Measurements from ENCODE around the gene MINDY2.

Gene MINDY2

DNA sequence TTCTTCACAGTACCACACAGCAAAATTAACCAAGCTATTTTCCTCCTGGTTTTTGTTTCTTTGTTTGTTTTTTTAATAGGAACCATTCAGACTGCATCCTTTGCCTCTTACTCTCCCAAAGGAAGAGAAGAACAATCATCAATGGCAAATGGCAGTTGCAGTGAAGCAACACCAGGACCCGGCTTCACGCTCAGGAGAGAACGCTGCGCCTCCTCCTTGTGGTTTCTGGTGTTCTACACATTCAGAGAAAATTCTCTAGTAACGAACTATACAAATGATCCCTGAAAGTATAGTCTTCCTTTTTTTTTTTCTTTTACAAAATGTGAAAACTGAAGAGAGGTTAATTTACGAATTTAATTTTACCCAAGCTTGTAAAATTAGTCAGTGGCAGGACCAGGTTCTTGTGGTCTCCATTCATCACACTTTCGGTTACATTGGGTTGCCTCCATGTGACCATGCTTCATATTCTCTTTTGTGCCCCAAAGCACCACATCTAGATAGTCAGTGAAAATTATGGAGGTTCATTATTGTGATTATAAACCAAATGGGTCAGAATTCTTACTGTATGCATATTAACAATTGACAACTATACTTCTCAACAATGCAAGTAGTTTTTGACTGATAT lies 10.6 kb upstream of the MINDY2 start:
- H2AFZ ChIP-seq (ENCODE audit: low read depth, low read length), result no peak overlapping the region
- WGBS, result 94% methylated on average over 5 of the region's 7 CpGs
- no peaks in the 10 kb centered on the region for H3K36me3 ChIP-seq (ENCODE audit: control insufficient read depth in 1 of 2, insufficient read depth in 2 of 2, low read depth in 1 of 2, low read length in 2 of 2)
- no peak overlapping the region for H3K18ac ChIP-seq (ENCODE audit: low read depth in 1 of 2, low read length in 2 of 2)
- no peaks in the 10 kb centered on the region for H3K27me3 ChIP-seq (ENCODE audit: control insufficient read depth in 1 of 2, insufficient read depth in 1 of 2, low read length in 2 of 2)
- H4K8ac ChIP-seq (ENCODE audit: low read length), result no peak overlapping the region
- no peak for DNase-seq
- no peak overlapping the region for H3K14ac ChIP-seq (ENCODE audit: low read length in 2 of 2)
- no peak overlapping the region for H3K23ac ChIP-seq (ENCODE audit: low read length in 2 of 2)
- no peak overlapping the region for H3K4me3 ChIP-seq (ENCODE audit: insufficient read depth in 1 of 2, low read depth in 1 of 2, low read length in 2 of 2)
- no peak overlapping the region for H2BK15ac ChIP-seq (ENCODE audit: low read depth, poor library complexity, severe bottlenecking)
- no peak overlapping the region for H3K9ac ChIP-seq (ENCODE audit: low read length)
- H3K79me1 ChIP-seq (replicated peaks; ENCODE audit: low read length, poor library complexity, severe bottlenecking), result no peaks in the 10 kb centered on the region
- no peak overlapping the region for H2BK12ac ChIP-seq (ENCODE audit: low read length in 2 of 2)
- no peaks in the 10 kb centered on the region for H3K4me1 ChIP-seq (ENCODE audit: control insufficient read depth, insufficient read depth, low read depth, low read length)
- H3K4me2 ChIP-seq (ENCODE audit: low read length, poor library complexity, severe bottlenecking), result no peak overlapping the region
- H2BK5ac ChIP-seq (ENCODE audit: low read depth, low read length, poor library complexity, severe bottlenecking), result no peak overlapping the region
- H2AK5ac ChIP-seq (ENCODE audit: low read length, severe bottlenecking), result no peak overlapping the region
- no peak overlapping the region for H2BK120ac ChIP-seq (ENCODE audit: low read depth, low read length)
- no peak overlapping the region for H4K91ac ChIP-seq (ENCODE audit: low read length)
- no peak overlapping the region for H3K4ac ChIP-seq (ENCODE audit: low read depth in 1 of 2, low read length in 2 of 2)
- H3K9me3 ChIP-seq (ENCODE audit: control insufficient read depth, low read length), result peaks cover 10% of the 10 kb centered on the region
- no peak overlapping the region for H3K27ac ChIP-seq (ENCODE audit: low read length, poor library complexity, severe bottlenecking)

- Histone ChIP-seq H3K36me3 (ENCODE audit: control insufficient read depth in 1 of 2, insufficient read depth in 2 of 2, low read depth in 1 of 2, low read length in 2 of 2) (no peaks in the 10 kb centered on the region), H2AFZ (ENCODE audit: low read depth, low read length) (no peak overlapping the region), H2BK12ac (ENCODE audit: low read length in 2 of 2) (no peak overlapping the region), H3K27ac (ENCODE audit: low read length, poor library complexity, severe bottlenecking) (no peak overlapping the region), H3K4me3 (ENCODE audit: insufficient read depth in 1 of 2, low read depth in 1 of 2, low read length in 2 of 2) (no peak overlapping the region), H3K9ac (ENCODE audit: low read length) (no peak overlapping the region), H2BK15ac (ENCODE audit: low read depth, poor library complexity, severe bottlenecking) (no peak overlapping the region), H2BK5ac (ENCODE audit: low read depth, low read length, poor library complexity, severe bottlenecking) (no peak overlapping the region), H2BK120ac (ENCODE audit: low read depth, low read length) (no peak overlapping the region), H4K8ac (ENCODE audit: low read length) (no peak overlapping the region), H3K14ac (ENCODE audit: low read length in 2 of 2) (no peak overlapping the region), H3K27me3 (ENCODE audit: control insufficient read depth in 1 of 2, insufficient read depth in 1 of 2, low read length in 2 of 2) (no peaks in the 10 kb centered on the region), H3K4me2 (ENCODE audit: low read length, poor library complexity, severe bottlenecking) (no peak overlapping the region), H3K23ac (ENCODE audit: low read length in 2 of 2) (no peak overlapping the region), H4K91ac (ENCODE audit: low read length) (no peak overlapping the region), H3K79me1 (replicated peaks; ENCODE audit: low read length, poor library complexity, severe bottlenecking) (no peaks in the 10 kb centered on the region), H2AK5ac (ENCODE audit: low read length, severe bottlenecking) (no peak overlapping the region), H3K18ac (ENCODE audit: low read depth in 1 of 2, low read length in 2 of 2) (no peak overlapping the region), H3K9me3 (ENCODE audit: control insufficient read depth, low read length) (peaks cover 15% of the 10 kb centered on the region), H3K4ac (ENCODE audit: low read depth in 1 of 2, low read length in 2 of 2) (no peak overlapping the region), H3K4me1 (ENCODE audit: control insufficient read depth, insufficient read depth, low read depth, low read length) (no peaks in the 10 kb centered on the region)
- WGBS, result 100% methylated on average over 1 of the region's 1 CpG
- no peak for DNase-seq
Observed at GRCh38 chr15:58761010-58761388, 10.1 kb upstream of the MINDY2 start.

- Histone ChIP-seq H3K4ac (ENCODE audit: low read depth in 1 of 2, low read length in 2 of 2) (no peak overlapping the region), H3K23ac (ENCODE audit: low read length in 2 of 2) (no peak overlapping the region), H2BK5ac (ENCODE audit: low read depth, low read length, poor library complexity, severe bottlenecking) (no peak overlapping the region), H2BK12ac (ENCODE audit: low read length in 2 of 2) (no peak overlapping the region), H3K4me3 (ENCODE audit: insufficient read depth in 1 of 2, low read depth in 1 of 2, low read length in 2 of 2) (no peak overlapping the region), H3K18ac (ENCODE audit: low read depth in 1 of 2, low read length in 2 of 2) (no peak overlapping the region), H3K27me3 (ENCODE audit: control insufficient read depth in 1 of 2, insufficient read depth in 1 of 2, low read length in 2 of 2) (no peaks in the 10 kb centered on the region), H3K9me3 (ENCODE audit: control insufficient read depth, low read length) (peaks cover 15% of the 10 kb centered on the region), H3K9ac (ENCODE audit: low read length) (no peak overlapping the region), H2BK15ac (ENCODE audit: low read depth, poor library complexity, severe bottlenecking) (no peak overlapping the region), H3K79me1 (replicated peaks; ENCODE audit: low read length, poor library complexity, severe bottlenecking) (no peaks in the 10 kb centered on the region), H3K4me2 (ENCODE audit: low read length, poor library complexity, severe bottlenecking) (no peak overlapping the region), H4K8ac (ENCODE audit: low read length) (no peak overlapping the region), H3K4me1 (ENCODE audit: control insufficient read depth, insufficient read depth, low read depth, low read length) (no peaks in the 10 kb centered on the region), H2AK5ac (ENCODE audit: low read length, severe bottlenecking) (no peak overlapping the region), H3K14ac (ENCODE audit: low read length in 2 of 2) (no peak overlapping the region), H2BK120ac (ENCODE audit: low read depth, low read length) (no peak overlapping the region), H2AFZ (ENCODE audit: low read depth, low read length) (no peak overlapping the region), H3K27ac (ENCODE audit: low read length, poor library complexity, severe bottlenecking) (no peak overlapping the region), H4K91ac (ENCODE audit: low read length) (no peak overlapping the region), H3K36me3 (ENCODE audit: control insufficient read depth in 1 of 2, insufficient read depth in 2 of 2, low read depth in 1 of 2, low read length in 2 of 2) (no peaks in the 10 kb centered on the region)
- DNase-seq, result no peak
Observed at GRCh38 chr15:58762285-58762684, 8.8 kb upstream of the MINDY2 start.

- Histone ChIP-seq H3K4me3 (ENCODE audit: insufficient read depth in 1 of 2, low read depth in 1 of 2, low read length in 2 of 2) (no peak overlapping the region), H4K91ac (ENCODE audit: low read length) (no peak overlapping the region), H3K27ac (ENCODE audit: low read length, poor library complexity, severe bottlenecking) (no peak overlapping the region), H2BK5ac (ENCODE audit: low read depth, low read length, poor library complexity, severe bottlenecking) (no peak overlapping the region), H3K79me1 (replicated peaks; ENCODE audit: low read length, poor library complexity, severe bottlenecking) (no peaks in the 10 kb centered on the region), H3K4me2 (ENCODE audit: low read length, poor library complexity, severe bottlenecking) (no peak overlapping the region), H2AK5ac (ENCODE audit: low read length, severe bottlenecking) (no peak overlapping the region), H3K14ac (ENCODE audit: low read length in 2 of 2) (no peak overlapping the region), H2BK120ac (ENCODE audit: low read depth, low read length) (no peak overlapping the region), H4K8ac (ENCODE audit: low read length) (no peak overlapping the region), H3K4me1 (ENCODE audit: control insufficient read depth, insufficient read depth, low read depth, low read length) (no peaks in the 10 kb centered on the region), H2AFZ (ENCODE audit: low read depth, low read length) (no peak overlapping the region), H3K9me3 (ENCODE audit: control insufficient read depth, low read length) (peaks cover 15% of the 10 kb centered on the region), H2BK15ac (ENCODE audit: low read depth, poor library complexity, severe bottlenecking) (no peak overlapping the region), H3K27me3 (ENCODE audit: control insufficient read depth in 1 of 2, insufficient read depth in 1 of 2, low read length in 2 of 2) (no peaks in the 10 kb centered on the region), H3K18ac (ENCODE audit: low read depth in 1 of 2, low read length in 2 of 2) (no peak overlapping the region), H3K23ac (ENCODE audit: low read length in 2 of 2) (no peak overlapping the region), H3K36me3 (ENCODE audit: control insufficient read depth in 1 of 2, insufficient read depth in 2 of 2, low read depth in 1 of 2, low read length in 2 of 2) (no peaks in the 10 kb centered on the region), H3K4ac (ENCODE audit: low read depth in 1 of 2, low read length in 2 of 2) (no peak overlapping the region), H2BK12ac (ENCODE audit: low read length in 2 of 2) (no peak overlapping the region), H3K9ac (ENCODE audit: low read length) (no peak overlapping the region)
- WGBS, result no CpG with 5 or more reads among the region's 1 CpG
- DNase-seq, result no peak
Observed at GRCh38 chr15:58762731-58763130, 8.4 kb upstream of the MINDY2 start.

Measured in mesenchymal stem cell (in vitro differentiated cells and primary cell).